ENCODE data around the gene IBTK.
"Not testable (repeated sequence)": the region's sequence is repeated elsewhere in the genome, so short reads cannot be mapped to it uniquely, and the experiment has no call there.

Gene IBTK

GRCh38 chr6:82247505-82248272 is at the start of gene IBTK:
IBTK (minus strand) TSS chr6:82247744; CDS start chr6:82240486, 7,258 bp downstream.
- DNase-seq, result peak; percentile 91

GRCh38 chr6:82283771-82284410 is 36.3 kb upstream of the IBTK start:
- no peak for DNase-seq

GRCh38 chr6:82281550-82281949 is 34.0 kb upstream of the IBTK start:
- not testable (repeated sequence) for DNase-seq

- DNase-seq, result no peak
Observed at GRCh38 chr6:82277686-82278085, 30.1 kb upstream of the IBTK start.

- DNase-seq, result no peak
Observed at GRCh38 chr6:82275686-82276085, 28.1 kb upstream of the IBTK start.

- no peak for DNase-seq
Observed at GRCh38 chr6:82273295-82273694, 25.8 kb upstream of the IBTK start.

- no peak for DNase-seq
Observed at GRCh38 chr6:82270881-82271635, 23.5 kb upstream of the IBTK start.

- no peak for DNase-seq
Observed at GRCh38 chr6:82268301-82268846, 20.8 kb upstream of the IBTK start.

- no peak for DNase-seq
Observed at GRCh38 chr6:82264824-82265223, 17.3 kb upstream of the IBTK start.

GRCh38 chr6:82264321-82264720 is 16.8 kb upstream of the IBTK start:
- no peak for DNase-seq

- DNase-seq, result no peak
Observed at GRCh38 chr6:82263916-82264315, 16.4 kb upstream of the IBTK start.

- DNase-seq, result no peak
Observed at GRCh38 chr6:82260997-82261732, 13.6 kb upstream of the IBTK start.

GRCh38 chr6:82259389-82259788 is 11.8 kb upstream of the IBTK start:
- DNase-seq, result no peak

GRCh38 chr6:82257088-82257774 is 9.7 kb upstream of the IBTK start:
- no peak for DNase-seq

- DNase-seq, result not testable (repeated sequence)
Observed at GRCh38 chr6:82254722-82255121, 7.2 kb upstream of the IBTK start.

- no peak for DNase-seq
Observed at GRCh38 chr6:82251942-82252341, 4.4 kb upstream of the IBTK start.

- no peak for DNase-seq
Observed at GRCh38 chr6:82249381-82250253, 2.1 kb upstream of the IBTK start.

GRCh38 chr6:82248273-82248735 is 760 bp upstream of the IBTK start:
- DNase-seq, result no peak

- DNase-seq, result no peak
Observed at GRCh38 chr6:82246802-82247504, 591 bp downstream of the IBTK start.

GRCh38 chr6:82246370-82246769 is 1.2 kb downstream of the IBTK start:
- DNase-seq, result no peak

Measured in CD4-positive, alpha-beta T cell treated with Interleukin-15 for 1 hour (primary cell).